ENCODE data around the gene LRRC28. TPM values are rescaled to one million over a fixed set of nuclear protein-coding genes. Genes with fewer than 3 reads are reported as not detected.

Gene LRRC28
- total and polyA plus RNA-seq, 2 of the 4 experiments (the other 2 are of a cell fraction), result 12.7 to 21.1 TPM

DNA sequence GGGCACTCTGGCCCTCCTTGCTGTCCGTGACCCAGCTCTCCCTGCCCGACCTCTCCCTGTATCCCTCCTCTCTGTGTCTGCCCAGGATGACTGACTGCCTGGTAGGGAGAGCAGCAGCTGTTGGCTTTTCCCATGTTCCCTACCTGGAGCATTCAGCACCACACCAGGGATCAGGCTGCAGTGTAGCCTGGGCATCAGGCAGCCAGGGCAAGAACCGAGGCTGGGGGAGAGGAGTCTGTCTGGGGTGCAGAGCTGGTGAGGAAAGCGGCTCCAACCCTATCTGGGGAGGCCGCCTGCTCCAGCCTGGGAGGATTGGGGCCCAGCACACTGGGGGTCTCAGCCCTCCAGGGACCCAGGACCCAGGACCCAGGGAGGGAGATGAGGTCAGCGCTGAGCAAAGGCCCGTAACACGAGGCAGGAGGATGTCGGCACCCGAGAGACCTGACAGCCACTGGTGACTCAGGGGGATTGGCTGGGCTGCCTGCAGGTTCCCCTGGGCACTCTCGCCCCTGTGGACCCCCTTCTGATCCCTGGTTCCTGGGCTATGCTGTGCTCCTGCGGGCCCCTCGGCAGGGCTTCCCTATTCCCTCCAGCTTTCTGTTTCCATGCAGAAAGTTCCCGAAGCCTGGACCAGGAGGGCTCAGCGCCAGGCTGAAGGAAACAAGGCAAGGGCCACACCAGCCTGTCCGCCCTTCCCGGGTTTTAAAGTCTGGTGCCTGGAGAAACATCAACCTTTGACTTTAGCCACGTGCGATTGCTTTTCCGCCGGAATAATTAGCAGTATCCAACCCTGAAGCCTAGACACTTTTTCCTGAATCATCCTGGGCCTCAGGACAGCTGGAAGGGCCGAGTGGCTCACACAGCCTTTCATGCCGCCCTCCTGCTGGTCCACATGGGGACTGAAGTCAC lies 186.3 kb downstream of the LRRC28 start:
- in situ Hi-C loops (cut with MboI; ENCODE audit: low sequenced_read_pairs) (no loop called here), intact Hi-C loops (cut with micrococcal nuclease) (no loop called here), dilution Hi-C loops (cut with HindIII; ENCODE audit: low sequenced_read_pairs, unreplicated experiment) (no loop called here)
- Histone ChIP-seq H2BK20ac (ENCODE audit: low read depth, low read length) (no peak overlapping the region), H2AFZ (replicated peaks; ENCODE audit: low read length, poor library complexity) (peak overlapping the region; percentile 10), H2AK5ac (ENCODE audit: low read depth, low read length) (peak overlapping the region; percentile 43; the same call in 1 of the 2 replicates), H3K79me1 (ENCODE audit: low read depth in 1 of 2, low read length in 2 of 2) (peaks cover 0 to 6% of the 10 kb centered on the region in 2 experiments; a peak in 1 of 4 replicates), H4K20me1 (ENCODE audit: insufficient read depth, low read length) (no peaks in the 10 kb centered on the region), H2BK5ac (ENCODE audit: low read depth, low read length, poor library complexity, severe bottlenecking) (no peak overlapping the region), H3K18ac (ENCODE audit: low read depth, low read length) (no peak overlapping the region; the same call in 1 of the 2 replicates), H3K4ac (ENCODE audit: low read depth, low read length) (peak overlapping the region; percentile 27; the same call in 1 of the 2 replicates), H3K4me1 (ENCODE audit: control insufficient read depth, insufficient read depth, low read length) (peaks cover 12% of the 10 kb centered on the region), H3K27ac (ENCODE audit: insufficient read depth, low read length) (no peak overlapping the region), H3K27me3 (ENCODE audit: control insufficient read depth, insufficient read depth, low read length) (0 out of 2 replicates have a peak, but pooled peaks cover 2% of the 10 kb centered on the region), H3K4me2 (ENCODE audit: low read depth, low read length) (no peak overlapping the region), H3K56ac (ENCODE audit: extremely low read depth, insufficient read depth, low read length) (no peak overlapping the region), H4K91ac (ENCODE audit: insufficient read depth, low read depth, low read length) (no peak overlapping the region), H2BK15ac (ENCODE audit: low read depth, low read length) (peak overlapping the region; percentile 17; the same call in 1 of the 3 replicates), H3K23ac (ENCODE audit: low read depth, low read length) (no peak overlapping the region), H2BK120ac (ENCODE audit: low read depth, low read length) (peak overlapping the region; percentile 60), H3K9me3 (ENCODE audit: control insufficient read depth, insufficient read depth, low read length) (no peaks in the 10 kb centered on the region), H3K4me3 (ENCODE audit: insufficient read depth, low read depth, low read length) (no peak overlapping the region), H3K14ac (replicated peaks; ENCODE audit: low read depth, low read length) (no peak overlapping the region), H2AK9ac (replicated peaks; ENCODE audit: low read depth, low read length, poor library complexity) (peak overlapping the region; percentile 7), H3K9ac (ENCODE audit: low read depth, low read length) (no peak overlapping the region), H3K36me3 (ENCODE audit: control insufficient read depth, insufficient read depth, low read length) (no peaks in the 10 kb centered on the region), H3K9me1 (ENCODE audit: insufficient read depth, low read length) (peaks cover 15% of the 10 kb centered on the region), H4K5ac (ENCODE audit: low read depth, low read length) (no peak overlapping the region), H4K8ac (ENCODE audit: low read depth in 2 of 2, low read length in 2 of 2) (no peak overlapping the region)
- TF ChIP-seq, protein P1, sequence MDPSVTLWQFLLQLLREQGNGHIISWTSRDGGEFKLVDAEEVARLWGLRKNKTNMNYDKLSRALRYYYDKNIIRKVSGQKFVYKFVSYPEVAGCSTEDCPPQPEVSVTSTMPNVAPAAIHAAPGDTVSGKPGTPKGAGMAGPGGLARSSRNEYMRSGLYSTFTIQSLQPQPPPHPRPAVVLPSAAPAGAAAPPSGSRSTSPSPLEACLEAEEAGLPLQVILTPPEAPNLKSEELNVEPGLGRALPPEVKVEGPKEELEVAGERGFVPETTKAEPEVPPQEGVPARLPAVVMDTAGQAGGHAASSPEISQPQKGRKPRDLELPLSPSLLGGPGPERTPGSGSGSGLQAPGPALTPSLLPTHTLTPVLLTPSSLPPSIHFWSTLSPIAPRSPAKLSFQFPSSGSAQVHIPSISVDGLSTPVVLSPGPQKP (IDR thresholded peaks at IDR 0.05; ENCODE audit: borderline replicate concordance, low read depth, low read length), result no peak
- no peak for TF ChIP-seq BHLHE40 (IDR thresholded peaks at IDR 0.05; ENCODE audit: low read depth, low read length)
- TF ChIP-seq CEBPB (IDR thresholded peaks at IDR 0.05; ENCODE audit: low read depth, low read length), result no peak
- TF ChIP-seq SMC3 (IDR thresholded peaks at IDR 0.05; ENCODE audit: low read depth, low read length), result no peak
- no peak for TF ChIP-seq RCOR1 (IDR thresholded peaks at IDR 0.05; ENCODE audit: insufficient replicate concordance, low read length)
- no peak for TF ChIP-seq MXI1 (IDR thresholded peaks at IDR 0.05; ENCODE audit: borderline replicate concordance, low read depth, low read length)
- CTCF ChIA-PET, result no interaction called here
- POLR2A ChIA-PET (ENCODE audit: unreplicated experiment), result no interaction called here
- BruUV-seq (replicated peaks), result no TSS peak
- WGBS, 2 experiments (ENCODE audit: extremely low coverage in 2 of 2, insufficient read length in 1 of 2), result 81% methylated on average over 12 of the region's 23 CpGs; no CpG with 5 or more reads in 1 of the 2 experiments
- DNase-seq, result no peak
- ATAC-seq (ENCODE audit: low read depth), result no peak
